Measurements from ENCODE around the gene LANCL1. TPM values are rescaled to one million over a fixed set of nuclear protein-coding genes. Genes with fewer than 3 reads are reported as not detected.
A peak's percentile ranks its signal among the peaks of the same experiment; 100 is the strongest.

The LANCL1 gene
- polyA plus RNA-seq, 4 donors: 8.6 to 41.3 (median 15.2) TPM

- Histone ChIP-seq H3K36me3 (ENCODE audit: control insufficient read depth in 3 of 3, insufficient read depth in 2 of 3, low read depth in 1 of 3, low read length in 3 of 3) (peaks cover 0 to 4% (median 0%) of the 10 kb centered on the region in 3 donors), H3K4me1 (ENCODE audit: control insufficient read depth in 3 of 3, insufficient read depth in 2 of 3, low read depth in 1 of 3, low read length in 2 of 3) (no peaks in the 10 kb centered on the region), H3K27ac (ENCODE audit: low read depth in 1 of 3, low read length in 2 of 3) (peak overlapping the region in 1 of 3 donors; percentile 49), H3K27me3 (ENCODE audit: control insufficient read depth in 3 of 3, insufficient read depth in 3 of 3, low read length in 3 of 3) (no peaks in the 10 kb centered on the region), H3K4me3 (ENCODE audit: low read depth in 1 of 3, low read length in 3 of 3) (no peak overlapping the region), H3K9me3 (ENCODE audit: control insufficient read depth in 2 of 2, insufficient read depth in 1 of 2, low read depth in 1 of 2, low read length in 1 of 2) (no peaks in the 10 kb centered on the region)
- 75 to 81% (median 78%) methylated on average over 3 of the region's 3 CpGs for WGBS, 3 donors
- DNase-seq (peak; percentile 14 to 16), FAIRE-seq (no peak)
These were observed 937 bp upstream of the LANCL1 start for GRCh38 chr2:210477496-210477895.

GRCh38 chr2:210475706-210476105, 853 bp downstream of the LANCL1 start:
- H3K9me3 ChIP-seq (ENCODE audit: control insufficient read depth in 2 of 2, insufficient read depth in 1 of 2, low read depth in 1 of 2, low read length in 1 of 2): no peaks in the 10 kb centered on the region
- H3K4me1 ChIP-seq (ENCODE audit: control insufficient read depth in 3 of 3, insufficient read depth in 2 of 3, low read depth in 1 of 3, low read length in 2 of 3): no peaks in the 10 kb centered on the region
- H3K27ac ChIP-seq (ENCODE audit: low read depth in 1 of 3, low read length in 2 of 3): no peak overlapping the region
- WGBS, 3 donors: 10 to 25% (median 21%) methylated on average over 6 of the region's 6 CpGs
- DNase-seq (peak in 1 of 2 donors; percentile 15), FAIRE-seq (no peak)
- peaks cover 0 to 7% (median 3%) of the 10 kb centered on the region in 3 donors for H3K36me3 ChIP-seq (ENCODE audit: control insufficient read depth in 3 of 3, insufficient read depth in 2 of 3, low read depth in 1 of 3, low read length in 3 of 3)
- H3K4me3 ChIP-seq (ENCODE audit: low read depth in 1 of 3, low read length in 3 of 3): peak overlapping the region in 1 of 3 donors; percentile 65
- no peaks in the 10 kb centered on the region for H3K27me3 ChIP-seq (ENCODE audit: control insufficient read depth in 3 of 3, insufficient read depth in 3 of 3, low read length in 3 of 3)

GRCh38 chr2:210474776-210475175, 1.8 kb downstream of the LANCL1 start:
- H3K36me3 ChIP-seq (ENCODE audit: control insufficient read depth in 3 of 3, insufficient read depth in 2 of 3, low read depth in 1 of 3, low read length in 3 of 3): peaks cover 0 to 7% (median 3%) of the 10 kb centered on the region in 3 donors
- H3K4me1 ChIP-seq (ENCODE audit: control insufficient read depth in 3 of 3, insufficient read depth in 2 of 3, low read depth in 1 of 3, low read length in 2 of 3): no peaks in the 10 kb centered on the region
- DNase-seq (no peak), FAIRE-seq (no peak)
- H3K4me3 ChIP-seq (ENCODE audit: low read depth in 1 of 3, low read length in 3 of 3): no peak overlapping the region
- no peak overlapping the region for H3K27ac ChIP-seq (ENCODE audit: low read depth in 1 of 3, low read length in 2 of 3)
- no peaks in the 10 kb centered on the region for H3K27me3 ChIP-seq (ENCODE audit: control insufficient read depth in 3 of 3, insufficient read depth in 3 of 3, low read length in 3 of 3)
- WGBS, 3 donors: 89 to 96% (median 91%) methylated on average over 1 of the region's 1 CpG
- H3K9me3 ChIP-seq (ENCODE audit: control insufficient read depth in 2 of 2, insufficient read depth in 1 of 2, low read depth in 1 of 2, low read length in 1 of 2): no peaks in the 10 kb centered on the region

- no peak for FAIRE-seq
- no peaks in the 10 kb centered on the region for H3K4me1 ChIP-seq (ENCODE audit: control insufficient read depth in 3 of 3, insufficient read depth in 2 of 3, low read depth in 1 of 3, low read length in 2 of 3)
- no peak for DNase-seq
- H3K27ac ChIP-seq (ENCODE audit: low read depth in 1 of 3, low read length in 2 of 3): no peak overlapping the region
- H3K4me3 ChIP-seq (ENCODE audit: low read depth in 1 of 3, low read length in 3 of 3): no peak overlapping the region
- H3K27me3 ChIP-seq (ENCODE audit: control insufficient read depth in 3 of 3, insufficient read depth in 3 of 3, low read length in 3 of 3): no peaks in the 10 kb centered on the region
- peaks cover 3 to 13% (median 5%) of the 10 kb centered on the region in 3 donors for H3K36me3 ChIP-seq (ENCODE audit: control insufficient read depth in 3 of 3, insufficient read depth in 2 of 3, low read depth in 1 of 3, low read length in 3 of 3)
- 74 to 89% (median 83%) methylated on average over 2 of the region's 2 CpGs for WGBS, 3 donors
- H3K9me3 ChIP-seq (ENCODE audit: control insufficient read depth in 2 of 2, insufficient read depth in 1 of 2, low read depth in 1 of 2, low read length in 1 of 2): no peaks in the 10 kb centered on the region
These were observed 15.2 kb downstream of the LANCL1 start for GRCh38 chr2:210461401-210461800.

GRCh38 chr2:210460322-210461227, 16.0 kb downstream of the LANCL1 start:
- Histone ChIP-seq H3K27ac (ENCODE audit: low read depth in 1 of 3, low read length in 2 of 3) (no peak overlapping the region), H3K27me3 (ENCODE audit: control insufficient read depth in 3 of 3, insufficient read depth in 3 of 3, low read length in 3 of 3) (no peaks in the 10 kb centered on the region), H3K9me3 (ENCODE audit: control insufficient read depth in 2 of 2, insufficient read depth in 1 of 2, low read depth in 1 of 2, low read length in 1 of 2) (no peaks in the 10 kb centered on the region), H3K36me3 (ENCODE audit: control insufficient read depth in 3 of 3, insufficient read depth in 2 of 3, low read depth in 1 of 3, low read length in 3 of 3) (peaks cover 0 to 10% (median 2%) of the 10 kb centered on the region in 3 donors), H3K4me3 (ENCODE audit: low read depth in 1 of 3, low read length in 3 of 3) (no peak overlapping the region), H3K4me1 (ENCODE audit: control insufficient read depth in 3 of 3, insufficient read depth in 2 of 3, low read depth in 1 of 3, low read length in 2 of 3) (no peaks in the 10 kb centered on the region)
- DNase-seq (no peak), FAIRE-seq (no peak)
- WGBS, 3 donors: 83 to 93% (median 87%) methylated on average over 3 of the region's 3 CpGs

GRCh38 chr2:210459880-210460279, 16.7 kb downstream of the LANCL1 start:
- no peak overlapping the region for H3K27ac ChIP-seq (ENCODE audit: low read depth in 1 of 3, low read length in 2 of 3)
- 85 to 93% (median 91%) methylated on average over 5 of the region's 5 CpGs for WGBS, 3 donors
- FAIRE-seq: no peak

GRCh38 chr2:210459407-210459806, 17.2 kb downstream of the LANCL1 start:
- peaks cover 0 to 7% (median 5%) of the 10 kb centered on the region in 3 donors for H3K36me3 ChIP-seq (ENCODE audit: control insufficient read depth in 3 of 3, insufficient read depth in 2 of 3, low read depth in 1 of 3, low read length in 3 of 3)
- WGBS, 3 donors: 93 to 97% (median 96%) methylated on average over 3 of the region's 3 CpGs

More at GRCh38 chr2:210459880-210460279, 16.7 kb downstream of the LANCL1 start:
- H3K4me1 ChIP-seq (ENCODE audit: control insufficient read depth in 3 of 3, insufficient read depth in 2 of 3, low read depth in 1 of 3, low read length in 2 of 3): no peaks in the 10 kb centered on the region
- H3K36me3 ChIP-seq (ENCODE audit: control insufficient read depth in 3 of 3, insufficient read depth in 2 of 3, low read depth in 1 of 3, low read length in 3 of 3): peaks cover 0 to 5% (median 4%) of the 10 kb centered on the region in 3 donors
- no peak overlapping the region for H3K4me3 ChIP-seq (ENCODE audit: low read depth in 1 of 3, low read length in 3 of 3)
- no peaks in the 10 kb centered on the region for H3K27me3 ChIP-seq (ENCODE audit: control insufficient read depth in 3 of 3, insufficient read depth in 3 of 3, low read length in 3 of 3)
- no peak for DNase-seq
- no peaks in the 10 kb centered on the region for H3K9me3 ChIP-seq (ENCODE audit: control insufficient read depth in 2 of 2, insufficient read depth in 1 of 2, low read depth in 1 of 2, low read length in 1 of 2)

GRCh38 chr2:210458395-210458794, 18.2 kb downstream of the LANCL1 start:
- peaks cover 0 to 9% (median 7%) of the 10 kb centered on the region in 3 donors for H3K36me3 ChIP-seq (ENCODE audit: control insufficient read depth in 3 of 3, insufficient read depth in 2 of 3, low read depth in 1 of 3, low read length in 3 of 3)
- H3K4me3 ChIP-seq (ENCODE audit: low read depth in 1 of 3, low read length in 3 of 3): no peak overlapping the region
- no peaks in the 10 kb centered on the region for H3K4me1 ChIP-seq (ENCODE audit: control insufficient read depth in 3 of 3, insufficient read depth in 2 of 3, low read depth in 1 of 3, low read length in 2 of 3)
- 95 to 100% (median 97%) methylated on average over 4 of the region's 4 CpGs for WGBS, 3 donors
- H3K27ac ChIP-seq (ENCODE audit: low read depth in 1 of 3, low read length in 2 of 3): no peak overlapping the region
- no peaks in the 10 kb centered on the region for H3K27me3 ChIP-seq (ENCODE audit: control insufficient read depth in 3 of 3, insufficient read depth in 3 of 3, low read length in 3 of 3)
- no peak for DNase-seq
- FAIRE-seq: no peak
- H3K9me3 ChIP-seq (ENCODE audit: control insufficient read depth in 2 of 2, insufficient read depth in 1 of 2, low read depth in 1 of 2, low read length in 1 of 2): no peaks in the 10 kb centered on the region

More at GRCh38 chr2:210459407-210459806, 17.2 kb downstream of the LANCL1 start:
- Histone ChIP-seq H3K9me3 (ENCODE audit: control insufficient read depth in 2 of 2, insufficient read depth in 1 of 2, low read depth in 1 of 2, low read length in 1 of 2) (no peaks in the 10 kb centered on the region), H3K27me3 (ENCODE audit: control insufficient read depth in 3 of 3, insufficient read depth in 3 of 3, low read length in 3 of 3) (no peaks in the 10 kb centered on the region), H3K4me3 (ENCODE audit: low read depth in 1 of 3, low read length in 3 of 3) (no peak overlapping the region), H3K4me1 (ENCODE audit: control insufficient read depth in 3 of 3, insufficient read depth in 2 of 3, low read depth in 1 of 3, low read length in 2 of 3) (no peaks in the 10 kb centered on the region), H3K27ac (ENCODE audit: low read depth in 1 of 3, low read length in 2 of 3) (no peak overlapping the region)
- DNase-seq (no peak), FAIRE-seq (no peak)

Measured in small intestine (tissue), 7 donors.